Panc1 (cell line): ENCODE results near the gene PSMF1. TPM values are rescaled to one million over a fixed set of nuclear protein-coding genes. Genes with fewer than 3 reads are reported as not detected.

ENCODE experiments used
- ATAC-seq: fragments of 200-7000 bp; cut with Tn5 transposase; 2 replicates; pipeline ENCODE4 v1.9.1; 2020; ENCODE audit warnings: mild to moderate bottlenecking, moderate library complexity
- Bru-seq: library from RNA; stranded (reverse); fragments of 400-500 nt; gene quantifications from one replicate; lab custom pipeline; 2021; lab: Mats Ljungman, UMichigan
- BruChase-seq, 2 experiments: library from RNA; stranded (reverse); fragments of 400-500 nt; gene quantifications; one replicate each; lab custom pipeline; 2021; lab: Mats Ljungman, UMichigan
- BruUV-seq: library from RNA; stranded (reverse); fragments of 400-500 nt; replicated peaks from 2 replicates; lab custom pipeline; 2021; lab: Mats Ljungman, UMichigan
- CTCF ChIA-PET: fragments of 300-600 bp; sonication (Branson Sonifier 250); formaldehyde crosslinking; loops from one replicate; lab custom pipeline; 2022; ENCODE audit warnings: antibody characterized with exemption; lab: Charles Lee
- POLR2A ChIA-PET: fragments of 300-600 bp; sonication (Branson Sonifier 250); formaldehyde crosslinking; loops from one replicate; lab custom pipeline; 2022; ENCODE audit warnings: antibody characterized with exemption; lab: Charles Lee
- DNase-seq: peaks from one replicate; pipeline ENCODE4 v3.0.0-alpha.2; 2010; ENCODE audit warnings: low read depth, low spot score
- H3K27ac ChIP-seq: 2 replicates; pipeline ENCODE4 v1.5.1; 2011; ENCODE audit warnings: mild to moderate bottlenecking, low read length, inconsistent platforms
- H3K27me3 ChIP-seq: fragments of 200-500 bp; sonication (Bioruptor generic); 2 replicates; pipeline ENCODE4 v1.6.0; 2014; ENCODE audit warnings: low read length, inconsistent platforms; ENCODE audit not compliant: control insufficient read depth, insufficient read depth
- H3K36me3 ChIP-seq: fragments of 200-500 bp; sonication (Bioruptor generic); 2 replicates; pipeline ENCODE4 v1.5.1; 2014; ENCODE audit warnings: inconsistent platforms, mild to moderate bottlenecking, low read length, moderate library complexity; ENCODE audit not compliant: control insufficient read depth, insufficient read depth
- H3K4me1 ChIP-seq: 2 replicates; pipeline ENCODE4 v1.5.1; 2011; ENCODE audit warnings: inconsistent platforms, mild to moderate bottlenecking, low read length, moderate library complexity; ENCODE audit not compliant: control insufficient read depth, insufficient read depth
- H3K4me3 ChIP-seq, 2 experiments: 2 replicates each; pipeline ENCODE4 v1.5.1; 2011 to 2012; ENCODE audit warnings: low read depth in 2 of 2, low read length in 2 of 2, mild to moderate bottlenecking in 2 of 2, inconsistent platforms in 1 of 2, moderate library complexity in 1 of 2
- H3K9me3 ChIP-seq: fragments of 200-500 bp; sonication (Bioruptor generic); 2 replicates; pipeline ENCODE4 v1.5.1; 2014; ENCODE audit warnings: low read depth, mild to moderate bottlenecking, inconsistent platforms, low read length, moderate library complexity; ENCODE audit not compliant: control insufficient read depth, insufficient read depth
- POLR2AphosphoS5 ChIP-seq: IDR thresholded peaks from 2 replicates; pipeline ENCODE4 v1.6.1; 2012; ENCODE audit warnings: mild to moderate bottlenecking, low read depth, low read length, moderate library complexity
- REST ChIP-seq, 2 experiments: IDR thresholded peaks; 2 replicates each; pipeline ENCODE4 v1.6.1; 2011 to 2012; ENCODE audit warnings: low read depth in 2 of 2, control low read depth in 1 of 2, low read length in 1 of 2, mild to moderate bottlenecking in 1 of 2, moderate library complexity in 1 of 2; ENCODE audit not compliant: insufficient read depth in 1 of 2
- SIN3A ChIP-seq: IDR thresholded peaks from 2 replicates; pipeline ENCODE4 v1.6.1; 2012; ENCODE audit warnings: low read depth, mild to moderate bottlenecking, low read length, moderate library complexity, borderline replicate concordance; ENCODE audit not compliant: insufficient read depth
- TCF7L2 ChIP-seq: IDR thresholded peaks from 2 replicates; pipeline ENCODE4 v1.6.1; 2011; ENCODE audit warnings: mild to moderate bottlenecking, low read depth, low read length, inconsistent platforms
- in situ Hi-C: cut with HindIII; loops from 2 replicates; pipeline ENCODE4 v1.10.0; 2016; ENCODE audit warnings: low sequenced_read_pairs, low pct_unique_long_range_greater_than_20kb
- intact Hi-C: fragments of 100-400 bp; cut with micrococcal nuclease; formaldehyde crosslinking; loops from one replicate; pipeline ENCODE4 v1.10.0; 2022; ENCODE audit not compliant: unreplicated experiment
- long read RNA-seq: library from polyadenylated mRNA; unstranded; transcript quantifications from one replicate; pipeline ENCODE4 v2.0.0, GENCODE V29; 2021; ENCODE audit not compliant: unreplicated experiment
- polyA plus RNA-seq: library from polyadenylated mRNA; unstranded; fragments of >200 nt; gene quantifications from one replicate; pipeline ENCODE4 v1.2.1, GENCODE V29; 2012; ENCODE audit warnings: missing spikeins; ENCODE audit not compliant: insufficient read length
- total RNA-seq: library from RNA; stranded (reverse); gene quantifications from one replicate; pipeline ENCODE4 v1.2.1, GENCODE V29; 2021; ENCODE audit not compliant: unreplicated experiment
- TF ChIP-seq, protein P1 (sequence below): fragments of 450-650 bp; IDR thresholded peaks from 2 replicates; pipeline ENCODE4 v1.5.1; 2017; ENCODE audit warnings: mild to moderate bottlenecking

PSMF1 gene, protein sequence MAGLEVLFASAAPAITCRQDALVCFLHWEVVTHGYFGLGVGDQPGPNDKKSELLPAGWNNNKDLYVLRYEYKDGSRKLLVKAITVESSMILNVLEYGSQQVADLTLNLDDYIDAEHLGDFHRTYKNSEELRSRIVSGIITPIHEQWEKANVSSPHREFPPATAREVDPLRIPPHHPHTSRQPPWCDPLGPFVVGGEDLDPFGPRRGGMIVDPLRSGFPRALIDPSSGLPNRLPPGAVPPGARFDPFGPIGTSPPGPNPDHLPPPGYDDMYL
- total RNA-seq (161 TPM), Bru-seq, nascent RNA (percentile 86 among the genes with signal in this experiment), BruChase-seq, experiment 1, labeled RNA remaining after a 2-hour chase (percentile 80 among the genes with signal in this experiment), BruChase-seq, experiment 2, labeled RNA remaining after a 6-hour chase (percentile 82 among the genes with signal in this experiment)
- polyA plus RNA-seq = 193 TPM
- long read RNA-seq, full-length matches to known transcripts = 103 of 138 reads
- long read RNA-seq, partial matches to known transcripts = 11 of 138 reads
- long read RNA-seq, other reads (novel, unspliced or antisense) = 24 of 138 reads

DNA sequence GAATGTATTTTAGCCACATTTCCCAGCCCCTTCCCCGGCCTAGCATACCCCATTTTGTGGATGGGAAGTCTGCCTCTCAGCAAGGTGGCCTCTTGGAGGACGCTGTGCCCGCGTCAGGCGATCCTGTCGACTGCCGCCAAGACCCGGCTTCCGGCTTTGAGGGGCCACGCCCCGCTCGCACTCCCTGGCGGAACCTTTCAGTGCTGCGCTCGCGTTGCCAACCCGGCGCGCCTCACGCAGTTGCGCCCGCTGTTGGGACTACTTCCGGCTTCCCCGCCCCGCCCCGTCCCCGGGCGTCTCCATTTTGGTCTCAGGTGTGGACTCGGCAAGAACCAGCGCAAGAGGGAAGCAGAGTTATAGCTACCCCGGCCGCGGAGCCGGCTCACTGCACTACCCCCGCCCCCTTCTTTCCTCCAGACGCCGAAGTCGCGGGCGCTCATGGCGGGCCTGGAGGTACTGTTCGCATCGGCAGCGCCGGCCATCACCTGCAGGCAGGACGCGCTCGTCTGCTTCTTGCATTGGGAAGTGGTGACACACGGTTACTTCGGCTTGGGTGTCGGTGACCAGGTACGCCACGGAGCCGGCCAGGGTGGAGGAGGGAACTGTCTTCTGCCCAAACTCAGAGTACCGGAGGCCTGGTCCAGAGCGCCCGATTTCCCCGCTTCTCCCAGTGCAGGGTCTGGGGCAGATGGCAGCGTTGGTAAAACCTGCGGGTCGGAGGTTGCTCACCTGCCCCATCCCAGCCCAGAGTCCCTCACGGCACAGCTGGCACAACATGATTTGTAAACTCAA lies at the start of gene PSMF1:
Gene PSMF1 (plus strand): TSS at position 267 of the 792 bp plus-strand sequence. CDS start 172 bp downstream, at position 439.
- Histone ChIP-seq H3K27me3 (no peaks in the 10 kb centered on the region), H3K36me3 (peaks cover 10% of the 10 kb centered on the region), H3K9me3 (no peaks in the 10 kb centered on the region), H3K27ac (peak within 1 kb of the TSS; percentile 91), H3K4me1 (peaks cover 42% of the 10 kb centered on the region), H3K4me3 (peak within 1 kb of the TSS; percentile 98 to 99)
- ATAC-seq = peak; percentile 99
- intact Hi-C loops = loop anchor here (2.0 kb wide), 1 partner anchor 348 kb away; the partner anchor contains the start of gene NSFL1C
- in situ Hi-C loops = no loop called here
- TF ChIP-seq TCF7L2 (peak; percentile 56; the same call in 1 of the 2 replicates), SIN3A (peak; percentile 75; the same call in 1 of the 2 replicates), REST (IDR thresholded peaks at IDR 0.05; ENCODE audit: insufficient read depth in 1 of 2, low read depth in 2 of 2, low read length in 1 of 2) (no peak), POLR2AphosphoS5 (peak; percentile 96)
- TF ChIP-seq, protein P1, sequence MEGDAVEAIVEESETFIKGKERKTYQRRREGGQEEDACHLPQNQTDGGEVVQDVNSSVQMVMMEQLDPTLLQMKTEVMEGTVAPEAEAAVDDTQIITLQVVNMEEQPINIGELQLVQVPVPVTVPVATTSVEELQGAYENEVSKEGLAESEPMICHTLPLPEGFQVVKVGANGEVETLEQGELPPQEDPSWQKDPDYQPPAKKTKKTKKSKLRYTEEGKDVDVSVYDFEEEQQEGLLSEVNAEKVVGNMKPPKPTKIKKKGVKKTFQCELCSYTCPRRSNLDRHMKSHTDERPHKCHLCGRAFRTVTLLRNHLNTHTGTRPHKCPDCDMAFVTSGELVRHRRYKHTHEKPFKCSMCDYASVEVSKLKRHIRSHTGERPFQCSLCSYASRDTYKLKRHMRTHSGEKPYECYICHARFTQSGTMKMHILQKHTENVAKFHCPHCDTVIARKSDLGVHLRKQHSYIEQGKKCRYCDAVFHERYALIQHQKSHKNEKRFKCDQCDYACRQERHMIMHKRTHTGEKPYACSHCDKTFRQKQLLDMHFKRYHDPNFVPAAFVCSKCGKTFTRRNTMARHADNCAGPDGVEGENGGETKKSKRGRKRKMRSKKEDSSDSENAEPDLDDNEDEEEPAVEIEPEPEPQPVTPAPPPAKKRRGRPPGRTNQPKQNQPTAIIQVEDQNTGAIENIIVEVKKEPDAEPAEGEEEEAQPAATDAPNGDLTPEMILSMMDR = no peak
- POLR2A ChIA-PET = no interaction called here
- CTCF ChIA-PET = no interaction called here
- peak; percentile 65 for DNase-seq
- BruUV-seq = TSS peak; percentile 67

GRCh38 chr20:1072258-1072657 lies 46.1 kb upstream of the PSMF1 start:
- no peak for ATAC-seq
- H3K4me1 ChIP-seq = no peaks in the 10 kb centered on the region
- CTCF ChIA-PET = no interaction called here
- peaks cover 2% of the 10 kb centered on the region for H3K27me3 ChIP-seq
- in situ Hi-C loops = no loop called here
- no peaks in the 10 kb centered on the region for H3K36me3 ChIP-seq
- no peak overlapping the region for H3K4me3 ChIP-seq
- H3K9me3 ChIP-seq = no peaks in the 10 kb centered on the region
- TF ChIP-seq REST (IDR thresholded peaks at IDR 0.05; ENCODE audit: insufficient read depth in 1 of 2, low read depth in 2 of 2, low read length in 1 of 2) (no peak), SIN3A (no peak), POLR2AphosphoS5 (no peak), TCF7L2 (no peak)
- TF ChIP-seq, protein P1 = no peak
- intact Hi-C loops = no loop called here
- H3K27ac ChIP-seq = no peak overlapping the region
- BruUV-seq = no TSS peak
- DNase-seq = no peak
- POLR2A ChIA-PET = no interaction called here
